T-helper 2 cell treated with Interferon-gamma antibody and Interleukin-4, amounts not matched to agents 5 μg/mL and 100 μg/mL, for 36 hours (primary cell): Measurements from ENCODE around the gene ABHD16A.
A peak's percentile ranks its signal among the peaks of the same experiment; 100 is the strongest.

Experiments used
- DNase-seq: peaks from one replicate; pipeline ENCODE4 v3.0.0; 2021; ENCODE audit warnings: low spot score
- H3K27ac Mint-ChIP-seq: one replicate; pipeline ENCODE4 v1.8.0; 2021; ENCODE audit warnings: mild to moderate bottlenecking, mixed read lengths
- H3K27me3 Mint-ChIP-seq: one replicate; pipeline ENCODE4 v1.8.0; 2021; ENCODE audit warnings: low read depth, mixed read lengths
- H3K36me3 Mint-ChIP-seq: one replicate; pipeline ENCODE4 v1.8.0; 2021; ENCODE audit warnings: low read depth, mixed read lengths
- H3K4me1 Mint-ChIP-seq: one replicate; pipeline ENCODE4 v1.8.0; 2021; ENCODE audit warnings: low read depth, mixed read lengths
- H3K4me3 Mint-ChIP-seq: one replicate; pipeline ENCODE4 v1.8.0; 2022; ENCODE audit warnings: mild to moderate bottlenecking, moderate library complexity, mixed read lengths
- H3K9me3 Mint-ChIP-seq: one replicate; pipeline ENCODE4 v1.8.0; 2021; ENCODE audit warnings: mixed read lengths

The ABHD16A gene

DNA sequence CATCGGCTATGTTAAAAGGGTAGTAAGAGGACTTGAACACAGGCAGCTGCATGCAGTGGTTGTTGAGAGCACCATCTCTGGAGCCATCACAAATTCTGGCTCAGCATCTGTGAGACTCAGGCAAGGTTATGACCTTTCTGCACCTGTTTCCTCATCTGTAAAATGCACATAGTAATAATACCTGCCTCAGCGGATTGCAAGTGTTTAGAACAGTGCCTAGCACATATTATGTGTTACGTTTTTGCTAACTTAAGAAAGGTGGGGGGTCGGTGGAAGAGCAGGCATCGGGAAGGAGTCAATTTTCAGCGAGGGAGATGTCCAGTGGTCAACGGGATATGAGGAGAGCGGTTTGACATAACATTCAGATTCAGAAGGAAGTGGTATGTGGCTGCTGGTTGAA is 25.2 kb downstream of the ABHD16A start:
- Mint-ChIP-seq H3K27ac (no peak overlapping the region), H3K27me3 (no peaks in the 10 kb centered on the region), H3K4me3 (no peak overlapping the region), H3K36me3 (peaks cover 6% of the 10 kb centered on the region), H3K4me1 (peaks cover 22% of the 10 kb centered on the region), H3K9me3 (no peaks in the 10 kb centered on the region)
- DNase-seq: no peak

DNA sequence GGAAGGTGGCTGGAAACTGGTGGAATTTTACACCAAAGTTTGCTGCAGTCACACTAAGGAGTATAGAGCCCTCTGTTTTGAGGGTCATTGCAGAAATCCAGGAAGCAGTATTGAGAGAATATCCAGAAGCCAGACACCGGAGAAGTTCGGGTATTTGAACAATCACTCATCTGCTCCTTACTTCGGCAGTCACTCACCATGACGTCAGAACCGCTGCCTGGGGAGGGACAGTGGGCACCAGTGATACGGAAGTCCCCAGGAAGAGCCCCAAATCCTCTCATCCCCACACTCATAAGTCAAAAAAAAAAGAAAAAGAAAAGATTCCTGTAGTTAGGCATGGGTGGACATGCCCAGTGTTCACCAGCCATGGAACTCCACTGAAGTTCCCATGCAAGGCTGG is 26.2 kb downstream of the ABHD16A start:
- peaks cover 14% of the 10 kb centered on the region for H3K36me3 Mint-ChIP-seq
- H3K27me3 Mint-ChIP-seq: no peaks in the 10 kb centered on the region
- no peak for DNase-seq
- no peak overlapping the region for H3K27ac Mint-ChIP-seq
- no peak overlapping the region for H3K4me3 Mint-ChIP-seq
- H3K9me3 Mint-ChIP-seq: no peaks in the 10 kb centered on the region
- H3K4me1 Mint-ChIP-seq: peaks cover 22% of the 10 kb centered on the region

DNA sequence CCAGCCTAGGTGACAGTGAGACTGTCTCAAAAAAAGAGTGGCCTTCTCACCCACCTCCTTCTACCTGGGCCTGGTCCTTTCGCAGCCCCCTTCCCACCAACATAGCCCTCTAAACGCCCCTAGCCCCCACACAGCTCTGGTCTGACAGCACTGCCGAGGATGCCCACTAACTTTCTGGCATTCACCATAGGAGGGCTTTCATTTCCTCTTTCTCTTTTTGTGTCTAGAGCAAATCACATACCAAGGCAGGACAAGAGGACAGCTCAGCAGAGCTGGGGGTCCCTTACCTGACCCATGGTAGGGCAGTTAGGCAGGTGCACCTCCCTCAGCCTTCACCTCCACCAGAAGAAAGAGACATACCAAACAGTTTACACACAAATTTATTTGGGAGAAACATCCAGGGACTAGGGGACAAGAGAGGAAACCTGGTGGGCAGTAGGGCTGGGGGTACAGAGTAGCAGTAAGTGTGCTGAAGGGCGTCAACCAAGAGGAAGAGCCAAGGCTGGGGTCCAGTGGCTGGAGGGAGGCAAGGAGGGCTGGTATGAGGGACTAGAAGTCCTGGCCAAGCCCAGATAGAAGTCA is 26.7 kb downstream of the ABHD16A start:
- Mint-ChIP-seq H3K36me3 (peaks cover 17% of the 10 kb centered on the region), H3K9me3 (no peaks in the 10 kb centered on the region), H3K27me3 (no peaks in the 10 kb centered on the region), H3K4me3 (no peak overlapping the region), H3K4me1 (peaks cover 20% of the 10 kb centered on the region), H3K27ac (no peak overlapping the region)
- DNase-seq: no peak

DNA sequence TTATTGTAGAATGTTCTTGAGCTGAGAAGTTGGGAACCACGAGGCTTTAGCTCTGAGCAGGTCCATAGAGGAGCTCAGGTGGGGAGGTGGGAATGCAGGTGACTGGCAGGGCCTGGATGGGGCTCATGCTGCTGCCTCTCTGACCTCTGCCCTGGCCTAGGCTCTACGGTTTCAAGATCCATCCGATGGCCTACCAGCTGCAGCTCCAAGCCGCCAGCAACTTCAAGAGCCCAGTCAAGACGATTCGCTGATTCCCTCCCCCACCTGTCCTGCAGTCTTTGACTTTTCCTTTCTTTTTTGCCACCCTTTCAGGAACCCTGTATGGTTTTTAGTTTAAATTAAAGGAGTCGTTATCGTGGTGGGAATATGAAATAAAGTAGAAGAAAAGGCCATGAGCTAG is 33.4 kb downstream of the ABHD16A start, which contains the start of gene LY6G5B:
Gene LY6G5B (plus strand): TSS at position 301 of the 400 bp plus-strand sequence. CDS start 975 bp downstream, outside the sequence.
- Mint-ChIP-seq H3K27ac (no peak within 1 kb of the TSS), H3K27me3 (no peaks in the 10 kb centered on the region), H3K4me3 (no peak within 1 kb of the TSS), H3K36me3 (peaks cover 70% of the 10 kb centered on the region), H3K4me1 (peaks cover 27% of the 10 kb centered on the region), H3K9me3 (no peaks in the 10 kb centered on the region)
- DNase-seq: no peak

DNA sequence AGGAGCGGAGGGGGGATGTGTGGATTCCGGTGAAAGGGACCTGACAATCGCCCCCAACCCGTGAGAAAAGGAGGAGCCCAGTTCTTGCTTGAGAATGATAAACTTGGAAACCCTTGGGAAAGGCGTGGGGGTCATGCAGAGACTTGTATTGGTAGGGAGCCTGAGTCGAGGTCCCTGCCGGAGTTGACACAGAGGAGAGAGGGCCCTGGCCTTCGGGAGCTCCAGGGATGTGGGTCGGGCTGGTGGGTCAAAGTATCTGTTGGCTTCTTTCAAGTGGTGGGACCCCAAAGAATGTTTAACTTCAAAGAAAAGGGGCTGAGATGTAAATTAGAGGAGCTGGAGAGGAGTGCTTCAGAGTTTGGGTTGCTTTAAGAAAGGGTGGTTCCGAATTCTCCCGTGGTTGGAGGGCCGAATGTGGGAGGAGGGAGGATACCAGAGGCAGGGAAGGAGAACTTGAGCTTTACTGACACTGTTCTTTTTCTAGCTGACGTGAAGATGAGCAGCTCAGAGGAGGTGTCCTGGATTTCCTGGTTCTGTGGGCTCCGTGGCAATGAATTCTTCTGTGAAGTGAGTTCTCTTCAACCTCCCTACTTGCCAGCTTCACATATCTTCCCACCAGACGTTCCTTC is 36.7 kb downstream of the ABHD16A start:
- H3K4me3 Mint-ChIP-seq: peak overlapping the region; percentile 98
- no peaks in the 10 kb centered on the region for H3K9me3 Mint-ChIP-seq
- peaks cover 81% of the 10 kb centered on the region for H3K36me3 Mint-ChIP-seq
- peaks cover 47% of the 10 kb centered on the region for H3K4me1 Mint-ChIP-seq
- H3K27me3 Mint-ChIP-seq: no peaks in the 10 kb centered on the region
- H3K27ac Mint-ChIP-seq: peak overlapping the region; percentile 97
- no peak for DNase-seq

DNA sequence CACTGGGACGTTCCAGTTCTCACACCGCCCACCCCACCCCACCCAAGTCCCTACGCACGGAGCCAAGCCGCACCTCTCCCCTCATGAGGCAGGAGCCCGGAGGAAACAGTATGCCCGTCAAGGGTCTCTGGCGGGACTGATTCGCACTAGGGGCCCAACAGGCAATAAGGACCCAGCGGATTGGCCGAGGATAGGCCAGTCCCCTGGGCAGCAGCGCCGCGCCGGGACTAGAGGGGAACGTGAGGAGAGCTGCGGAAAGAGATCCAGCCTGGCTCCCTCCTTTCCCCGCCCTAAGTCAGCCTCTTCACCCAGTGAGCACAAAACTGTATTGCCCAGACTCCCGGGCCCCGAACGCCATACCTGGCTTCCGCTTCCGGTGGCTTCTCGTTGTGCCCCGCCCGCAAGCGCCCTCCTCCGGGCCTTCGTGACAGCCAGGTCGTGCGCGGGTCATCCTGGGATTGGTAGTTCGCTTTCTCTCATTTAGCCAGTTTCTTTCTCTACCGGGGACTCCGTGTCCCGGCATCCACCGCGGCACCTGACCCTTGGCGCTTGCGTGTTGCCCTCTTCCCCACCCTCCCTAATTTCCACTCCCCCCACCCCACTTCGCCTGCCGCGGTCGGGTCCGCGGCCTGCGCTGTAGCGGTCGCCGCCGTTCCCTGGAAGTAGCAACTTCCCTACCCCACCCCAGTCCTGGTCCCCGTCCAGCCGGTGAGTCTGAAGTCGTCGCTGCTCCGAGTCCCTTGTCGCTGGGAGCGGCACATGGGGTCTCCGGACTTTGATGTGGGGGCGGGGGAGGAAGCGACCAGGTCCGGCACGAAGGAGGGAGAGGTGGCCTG is 37.4 kb downstream of the ABHD16A start, which contains the start of gene CSNK2B:
Gene CSNK2B (plus strand): TSS at position 580 of the 836 bp plus-strand sequence. CDS start 752 bp downstream, outside the sequence.
- Mint-ChIP-seq H3K36me3 (peaks cover 75% of the 10 kb centered on the region), H3K27ac (peak within 1 kb of the TSS; percentile 97), H3K4me3 (peak within 1 kb of the TSS; percentile 98), H3K27me3 (no peaks in the 10 kb centered on the region), H3K4me1 (peaks cover 53% of the 10 kb centered on the region), H3K9me3 (no peaks in the 10 kb centered on the region)
- peak; percentile 98 for DNase-seq

DNA sequence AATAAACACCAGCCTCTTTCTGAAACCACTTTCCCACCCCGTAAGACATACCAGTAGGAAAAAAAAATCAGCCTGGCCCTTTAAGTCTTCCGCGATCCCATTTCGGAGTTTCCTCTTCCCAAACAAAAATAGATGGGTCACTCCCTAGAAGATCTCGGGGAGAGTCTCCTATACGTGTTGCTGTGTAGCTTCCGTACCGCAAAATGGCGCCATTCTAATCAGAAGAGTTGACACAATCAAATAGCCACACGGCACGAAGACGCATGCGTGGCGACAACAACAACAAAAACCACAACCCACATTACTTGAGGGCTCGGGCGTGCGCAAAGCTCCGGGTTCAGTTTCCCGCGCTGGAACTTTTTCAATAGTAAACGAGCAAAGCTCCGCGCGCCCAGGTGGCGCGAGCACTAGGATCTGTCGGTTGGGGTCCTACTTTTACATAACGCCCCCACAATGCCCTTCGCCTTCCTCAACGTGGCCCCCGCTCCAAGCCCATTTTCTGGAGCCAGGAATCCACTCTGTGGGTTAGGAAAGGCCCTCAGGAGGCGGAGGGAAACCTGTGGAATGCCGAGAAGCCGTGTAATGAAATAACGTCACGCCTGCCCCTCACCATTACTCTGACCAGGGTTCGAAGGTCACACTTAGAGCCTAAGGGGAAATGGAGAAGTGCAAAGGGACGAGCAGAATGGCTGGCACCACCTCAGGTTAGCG is 38.2 kb downstream of the ABHD16A start, which contains the start of gene GPANK1:
Gene GPANK1 (minus strand): TSS at position 208 of the 711 bp plus-strand sequence. CDS start 519 bp downstream, outside the sequence.
- peak; percentile 92 for DNase-seq
- peaks cover 72% of the 10 kb centered on the region for H3K36me3 Mint-ChIP-seq
- H3K4me1 Mint-ChIP-seq: peaks cover 55% of the 10 kb centered on the region
- no peaks in the 10 kb centered on the region for H3K9me3 Mint-ChIP-seq
- peak within 1 kb of the TSS; percentile 98 for H3K4me3 Mint-ChIP-seq
- H3K27ac Mint-ChIP-seq: peak within 1 kb of the TSS; percentile 97
- H3K27me3 Mint-ChIP-seq: no peaks in the 10 kb centered on the region

DNA sequence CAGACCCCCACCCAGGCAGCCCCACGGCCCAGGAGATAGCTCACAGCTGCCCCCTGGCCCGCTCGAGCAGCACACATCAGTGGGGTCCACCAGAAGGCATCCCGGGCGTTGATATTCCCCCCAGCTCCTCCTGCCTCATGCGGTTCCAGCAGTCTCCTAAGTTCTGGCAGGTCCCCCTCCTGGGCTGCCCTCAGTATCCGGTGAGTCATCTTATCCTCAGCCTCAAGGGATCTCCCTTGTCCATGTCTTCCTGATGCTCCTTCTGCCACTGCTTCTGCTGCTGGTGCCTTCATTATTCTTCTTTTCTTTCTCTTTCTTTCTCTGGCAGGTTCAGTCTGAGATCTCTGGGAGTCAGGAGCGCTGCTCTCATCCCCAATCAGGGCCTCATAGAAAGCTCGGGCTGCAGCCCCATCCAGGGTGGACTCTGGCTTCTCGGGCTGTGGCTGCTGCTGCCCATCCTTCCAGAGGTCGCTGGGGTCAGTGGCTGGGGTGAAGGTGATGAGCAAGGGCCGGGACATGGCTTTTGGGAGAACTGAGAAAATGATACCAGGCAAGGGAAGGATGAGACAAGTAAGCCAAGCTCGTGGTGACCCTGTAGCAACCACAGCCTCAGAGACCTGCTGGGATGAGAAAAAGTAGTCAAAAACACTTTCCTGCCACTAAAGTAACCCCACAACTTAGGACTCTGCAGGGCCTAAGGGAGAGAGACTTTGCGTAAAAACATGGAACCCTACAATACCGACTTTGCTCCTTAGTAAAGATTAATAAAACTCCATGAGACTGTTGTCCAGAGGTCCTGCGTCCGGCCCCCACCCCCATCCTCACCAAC is 38.9 kb downstream of the ABHD16A start:
- Mint-ChIP-seq H3K36me3 (peaks cover 71% of the 10 kb centered on the region), H3K27ac (peak overlapping the region; percentile 97), H3K4me3 (peak overlapping the region; percentile 98), H3K4me1 (peaks cover 62% of the 10 kb centered on the region), H3K27me3 (no peaks in the 10 kb centered on the region), H3K9me3 (no peaks in the 10 kb centered on the region)
- DNase-seq: no peak

DNA sequence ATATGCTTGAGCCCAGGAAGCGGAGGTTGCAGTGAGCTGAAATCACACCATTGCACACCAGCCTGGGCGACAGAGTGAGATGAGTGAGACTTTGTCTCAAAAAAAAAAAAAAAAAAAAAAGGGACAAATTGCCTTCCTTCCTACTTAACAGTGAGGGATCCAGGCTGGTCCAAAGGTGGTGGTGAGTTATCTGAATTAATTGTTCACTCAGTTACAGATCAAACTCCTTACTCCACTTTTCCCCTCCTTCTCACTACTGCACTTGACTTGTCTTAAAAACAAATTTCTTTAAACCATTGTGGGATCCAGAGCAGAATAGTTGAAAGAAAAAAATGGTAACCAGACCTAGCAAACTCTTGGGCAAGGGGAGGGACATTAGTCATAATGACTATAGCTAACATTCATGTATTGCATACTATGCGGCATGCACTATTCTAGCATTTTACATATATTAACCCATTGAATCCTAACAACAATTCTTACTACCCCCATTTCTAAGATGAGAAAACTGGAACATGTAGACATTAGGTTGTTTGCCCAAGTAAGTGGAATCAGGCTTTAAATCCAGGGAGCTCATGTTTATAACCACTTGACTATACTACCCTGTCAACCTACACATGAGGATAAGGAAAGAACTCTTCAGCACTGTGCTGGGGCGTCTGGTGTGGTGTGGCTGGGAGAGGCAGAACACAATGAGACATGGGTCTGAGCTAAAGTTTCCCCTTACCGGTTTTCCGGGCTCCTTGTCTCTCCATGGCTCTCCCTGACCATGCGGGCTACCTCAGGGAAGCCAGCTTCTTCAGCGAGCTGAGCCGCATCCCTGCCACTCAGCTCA is 39.8 kb downstream of the ABHD16A start:
- no peak for DNase-seq
- H3K36me3 Mint-ChIP-seq: peaks cover 65% of the 10 kb centered on the region
- peaks cover 59% of the 10 kb centered on the region for H3K4me1 Mint-ChIP-seq
- H3K9me3 Mint-ChIP-seq: no peaks in the 10 kb centered on the region
- H3K27ac Mint-ChIP-seq: peak overlapping the region; percentile 97
- no peaks in the 10 kb centered on the region for H3K27me3 Mint-ChIP-seq
- H3K4me3 Mint-ChIP-seq: peak overlapping the region; percentile 98

DNA sequence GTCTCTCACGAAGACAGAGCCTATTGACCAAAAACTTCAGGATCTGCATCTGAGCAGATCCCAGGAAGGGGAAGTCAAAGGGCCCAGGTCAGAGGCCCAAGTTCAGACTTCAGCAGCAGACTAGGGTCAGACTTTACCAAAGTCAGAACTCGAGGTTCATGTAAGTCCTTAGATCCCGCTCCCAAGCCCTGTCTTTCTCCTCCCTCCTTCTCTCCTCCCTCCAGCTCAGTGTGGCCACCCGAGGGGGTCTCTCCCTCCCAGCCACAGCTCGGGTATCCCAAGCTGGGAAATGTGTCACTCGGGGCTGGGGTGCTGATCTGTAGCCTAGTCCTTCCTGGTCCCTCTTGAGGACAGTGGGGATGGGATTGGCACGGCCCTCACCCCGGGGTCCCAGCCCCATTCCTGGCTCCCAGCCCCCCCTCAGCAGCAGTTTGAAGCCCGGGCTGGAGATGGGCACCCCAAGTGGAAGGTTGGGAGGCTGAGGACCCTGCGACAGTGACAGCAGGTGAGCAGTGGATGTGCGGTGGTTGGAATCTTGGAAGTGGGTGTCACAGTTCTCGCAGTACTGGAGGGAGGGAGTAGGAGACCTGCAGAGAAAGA is 40.9 kb downstream of the ABHD16A start:
- H3K27ac Mint-ChIP-seq: peak overlapping the region; percentile 58
- peaks cover 65% of the 10 kb centered on the region for H3K36me3 Mint-ChIP-seq
- H3K4me3 Mint-ChIP-seq: peak overlapping the region; percentile 58
- DNase-seq: no peak
- H3K9me3 Mint-ChIP-seq: no peaks in the 10 kb centered on the region
- H3K27me3 Mint-ChIP-seq: no peaks in the 10 kb centered on the region
- peaks cover 60% of the 10 kb centered on the region for H3K4me1 Mint-ChIP-seq

DNA sequence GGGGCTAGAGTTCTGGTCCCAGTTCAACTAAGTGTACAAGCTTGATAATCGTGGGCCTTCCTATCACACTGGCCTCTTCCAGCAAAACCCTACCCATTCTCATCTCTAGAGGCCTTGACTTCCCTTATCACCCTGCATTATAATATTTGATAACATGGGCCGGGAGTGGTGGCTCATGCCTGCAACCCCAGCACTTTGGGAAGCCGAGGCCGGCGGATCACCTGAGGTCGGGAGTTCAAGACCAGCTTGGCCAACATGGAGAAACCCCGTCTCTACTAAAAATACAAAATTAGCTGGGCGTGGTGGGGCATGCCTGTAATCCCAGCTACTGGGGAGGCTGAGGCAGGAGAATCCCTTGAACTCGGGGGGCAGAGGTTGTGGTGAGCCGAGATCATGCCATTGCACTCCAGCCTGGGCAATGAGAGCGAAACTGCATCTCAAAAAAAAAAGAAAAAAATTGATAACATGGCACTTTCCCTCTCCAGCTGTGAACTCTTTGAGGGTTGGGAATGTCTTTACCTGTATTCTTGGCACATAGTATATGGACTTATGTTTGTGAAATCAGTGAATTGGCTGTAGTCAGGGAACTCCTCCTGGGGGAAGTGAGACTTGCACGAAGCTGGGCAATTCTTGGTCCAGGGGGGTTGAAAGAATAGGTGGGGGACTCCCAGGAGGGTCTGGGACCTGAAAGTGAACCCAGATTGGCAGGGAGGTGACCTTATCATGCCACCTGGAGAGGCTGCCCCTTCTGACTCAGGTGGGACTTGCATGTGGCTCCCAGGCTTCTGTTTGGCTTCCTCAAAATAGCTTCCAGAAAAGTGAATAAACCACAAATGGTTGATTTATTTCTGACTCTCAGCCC is 41.6 kb downstream of the ABHD16A start:
- DNase-seq: no peak
- peak overlapping the region; percentile 79 for H3K27ac Mint-ChIP-seq
- H3K36me3 Mint-ChIP-seq: peaks cover 64% of the 10 kb centered on the region
- H3K9me3 Mint-ChIP-seq: no peaks in the 10 kb centered on the region
- H3K4me1 Mint-ChIP-seq: peaks cover 58% of the 10 kb centered on the region
- H3K27me3 Mint-ChIP-seq: no peaks in the 10 kb centered on the region
- H3K4me3 Mint-ChIP-seq: peak overlapping the region; percentile 82
